ENCODE data around the gene GLI3. TPM values are rescaled to one million over a fixed set of nuclear protein-coding genes. Genes with fewer than 3 reads are reported as not detected.

The GLI3 gene
- total RNA-seq, 1 donor from 2014 or later = 2.2 TPM

DNA sequence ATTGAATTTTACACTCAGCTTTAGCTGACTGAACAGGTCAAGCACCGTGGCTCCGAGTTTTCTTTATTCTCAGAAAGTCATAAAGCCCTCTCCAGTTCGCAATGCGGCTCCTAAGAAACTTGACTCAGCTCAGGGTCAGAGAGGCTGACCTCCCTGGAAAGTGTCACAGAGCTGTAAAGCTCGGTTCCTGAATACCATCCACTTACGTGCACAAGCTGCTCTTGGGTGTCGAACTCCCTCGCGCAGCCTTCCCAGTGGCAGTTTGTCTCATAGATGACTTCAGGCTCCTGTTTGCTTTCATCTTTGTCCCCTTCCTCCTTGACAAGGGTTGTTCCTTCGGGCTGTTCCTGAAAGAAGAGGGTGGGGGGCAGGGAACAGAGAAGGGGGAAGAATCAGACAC lies 213.7 kb downstream of the GLI3 start:
- peaks cover 0 to 23% of the 10 kb centered on the region in 2 donors for H3K36me3 ChIP-seq
- H3K4me3 ChIP-seq = no peak overlapping the region
- no peaks in the 10 kb centered on the region for H3K9me3 ChIP-seq
- intact Hi-C loops (cut with DNase I) = no loop called here
- no peak for DNase-seq (ENCODE audit: low spot score in 2 of 2)
- TF ChIP-seq, protein P1, sequence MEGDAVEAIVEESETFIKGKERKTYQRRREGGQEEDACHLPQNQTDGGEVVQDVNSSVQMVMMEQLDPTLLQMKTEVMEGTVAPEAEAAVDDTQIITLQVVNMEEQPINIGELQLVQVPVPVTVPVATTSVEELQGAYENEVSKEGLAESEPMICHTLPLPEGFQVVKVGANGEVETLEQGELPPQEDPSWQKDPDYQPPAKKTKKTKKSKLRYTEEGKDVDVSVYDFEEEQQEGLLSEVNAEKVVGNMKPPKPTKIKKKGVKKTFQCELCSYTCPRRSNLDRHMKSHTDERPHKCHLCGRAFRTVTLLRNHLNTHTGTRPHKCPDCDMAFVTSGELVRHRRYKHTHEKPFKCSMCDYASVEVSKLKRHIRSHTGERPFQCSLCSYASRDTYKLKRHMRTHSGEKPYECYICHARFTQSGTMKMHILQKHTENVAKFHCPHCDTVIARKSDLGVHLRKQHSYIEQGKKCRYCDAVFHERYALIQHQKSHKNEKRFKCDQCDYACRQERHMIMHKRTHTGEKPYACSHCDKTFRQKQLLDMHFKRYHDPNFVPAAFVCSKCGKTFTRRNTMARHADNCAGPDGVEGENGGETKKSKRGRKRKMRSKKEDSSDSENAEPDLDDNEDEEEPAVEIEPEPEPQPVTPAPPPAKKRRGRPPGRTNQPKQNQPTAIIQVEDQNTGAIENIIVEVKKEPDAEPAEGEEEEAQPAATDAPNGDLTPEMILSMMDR (IDR thresholded peaks at IDR 0.05) = no peak
- H3K27me3 ChIP-seq = no peaks in the 10 kb centered on the region
- H3K27ac ChIP-seq = no peak overlapping the region
- H3K4me1 ChIP-seq = no peaks in the 10 kb centered on the region

GRCh38 chr7:42022791-42023190 lies 214.2 kb downstream of the GLI3 start:
- TF ChIP-seq, protein P1 (IDR thresholded peaks at IDR 0.05) = no peak
- H3K27me3 ChIP-seq = no peaks in the 10 kb centered on the region
- H3K4me3 ChIP-seq = no peak overlapping the region
- H3K27ac ChIP-seq = no peak overlapping the region
- H3K9me3 ChIP-seq = no peaks in the 10 kb centered on the region
- no peak for DNase-seq (ENCODE audit: low spot score in 2 of 2)
- intact Hi-C loops (cut with DNase I) = no loop called here
- H3K36me3 ChIP-seq = peaks cover 2 to 23% of the 10 kb centered on the region in 2 donors
- no peaks in the 10 kb centered on the region for H3K4me1 ChIP-seq

DNA sequence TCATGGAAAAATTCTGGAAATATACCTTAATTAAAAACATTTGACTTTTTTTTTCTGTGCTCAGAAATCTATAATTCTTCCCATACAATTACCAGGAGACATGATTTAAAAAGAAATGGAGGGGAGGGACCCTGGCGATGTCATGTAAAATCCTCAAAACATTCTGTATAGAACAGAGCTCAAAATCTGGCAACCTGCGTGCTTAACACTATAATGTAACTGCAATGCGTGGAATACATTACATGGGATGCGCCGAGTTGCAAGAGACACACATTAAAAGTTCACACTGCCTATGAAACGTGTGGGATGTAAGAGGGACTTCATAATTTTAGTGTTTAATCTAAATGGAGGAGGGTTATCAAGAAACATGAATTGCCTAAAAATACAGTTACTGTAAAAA lies 215.0 kb downstream of the GLI3 start:
- no peaks in the 10 kb centered on the region for H3K27me3 ChIP-seq
- H3K9me3 ChIP-seq = no peaks in the 10 kb centered on the region
- TF ChIP-seq, protein P1 (IDR thresholded peaks at IDR 0.05) = no peak
- H3K4me3 ChIP-seq = no peak overlapping the region
- intact Hi-C loops (cut with DNase I) = no loop called here
- H3K4me1 ChIP-seq = no peaks in the 10 kb centered on the region
- no peak overlapping the region for H3K27ac ChIP-seq
- no peak for DNase-seq (ENCODE audit: low spot score in 2 of 2)
- peaks cover 3 to 23% of the 10 kb centered on the region in 2 donors for H3K36me3 ChIP-seq

DNA sequence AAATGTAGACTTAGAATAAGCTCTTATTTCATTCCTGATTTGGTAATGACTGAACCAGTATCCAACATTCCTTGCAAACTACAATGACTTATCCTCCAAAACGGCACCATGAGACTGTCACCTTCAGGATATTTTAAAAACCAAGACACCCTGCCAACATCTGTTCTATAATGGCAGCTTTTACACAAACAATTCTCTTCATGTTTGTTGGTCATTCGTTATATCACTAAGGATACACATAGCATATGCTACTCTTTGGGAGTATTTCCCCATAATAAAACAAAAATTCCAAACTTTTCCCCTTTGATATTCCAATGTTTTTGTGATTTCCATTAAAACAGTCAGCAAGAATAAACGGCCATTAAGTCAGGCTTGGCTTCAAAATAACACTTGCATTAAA lies 215.4 kb downstream of the GLI3 start:
- H3K27me3 ChIP-seq = no peaks in the 10 kb centered on the region
- no peak for DNase-seq (ENCODE audit: low spot score in 2 of 2)
- no peak overlapping the region for H3K4me3 ChIP-seq
- H3K36me3 ChIP-seq = peaks cover 3 to 23% of the 10 kb centered on the region in 2 donors
- H3K27ac ChIP-seq = no peak overlapping the region
- TF ChIP-seq, protein P1 (IDR thresholded peaks at IDR 0.05) = no peak
- H3K4me1 ChIP-seq = no peaks in the 10 kb centered on the region
- H3K9me3 ChIP-seq = no peaks in the 10 kb centered on the region
- intact Hi-C loops (cut with DNase I) = no loop called here

GRCh38 chr7:42020061-42020460 lies 216.9 kb downstream of the GLI3 start:
- H3K4me3 ChIP-seq = no peak overlapping the region
- peaks cover 3 to 16% of the 10 kb centered on the region in 2 donors for H3K36me3 ChIP-seq
- TF ChIP-seq, protein P1 (IDR thresholded peaks at IDR 0.05) = no peak
- H3K9me3 ChIP-seq = no peaks in the 10 kb centered on the region
- DNase-seq (ENCODE audit: low spot score in 2 of 2) = no peak
- intact Hi-C loops (cut with DNase I) = no loop called here
- H3K27me3 ChIP-seq = no peaks in the 10 kb centered on the region
- no peak overlapping the region for H3K27ac ChIP-seq
- no peaks in the 10 kb centered on the region for H3K4me1 ChIP-seq

DNA sequence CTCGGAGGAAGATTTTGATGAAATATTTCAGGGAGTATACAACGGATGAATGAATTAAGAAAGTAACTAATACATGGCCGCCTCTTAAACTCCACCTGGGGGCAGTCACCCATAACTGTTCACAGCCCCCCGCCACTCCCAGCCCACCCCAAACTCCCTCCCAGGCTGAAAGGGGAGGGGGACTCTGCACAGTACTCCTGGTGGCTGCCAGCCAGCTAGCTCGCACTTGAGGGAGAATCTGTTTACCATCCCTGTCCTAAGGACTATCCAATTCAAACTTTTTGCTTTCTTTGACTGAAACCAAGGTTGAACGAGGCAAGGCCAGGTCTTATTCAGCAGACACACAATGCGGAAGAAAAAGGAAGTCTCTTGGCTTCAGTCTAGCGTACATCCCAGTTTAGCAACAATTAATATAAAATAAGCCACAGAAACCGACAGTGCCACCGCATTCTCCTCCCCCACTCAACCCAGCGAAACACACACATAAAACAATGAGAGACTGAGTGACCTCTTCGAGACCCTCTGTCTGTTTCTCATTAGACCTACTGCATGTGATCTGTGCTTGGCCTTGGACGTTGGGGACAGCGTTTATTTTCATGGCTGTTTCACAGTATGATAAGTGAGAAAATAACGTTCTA lies 219.5 kb downstream of the GLI3 start:
- Histone ChIP-seq H3K9me3 (peaks cover 5% of the 10 kb centered on the region in 2 donors), H3K36me3 (peaks cover 3 to 9% of the 10 kb centered on the region in 2 donors), H3K27ac (no peak overlapping the region), H3K27me3 (no peaks in the 10 kb centered on the region), H3K4me3 (no peak overlapping the region), H3K4me1 (no peaks in the 10 kb centered on the region)
- intact Hi-C loops (cut with DNase I) = no loop called here
- DNase-seq (ENCODE audit: low spot score in 2 of 2) = no peak
- TF ChIP-seq, protein P1 (IDR thresholded peaks at IDR 0.05) = no peak
